Right atrium auricular region (tissue), 2 donors: ENCODE results near the gene NRBF2. TPM values are rescaled to one million over a fixed set of nuclear protein-coding genes. Genes with fewer than 3 reads are reported as not detected.

Source experiments
- DNase-seq: peaks from one replicate; pipeline ENCODE4 v3.0.0-alpha.2; 2019; ENCODE audit warnings: low spot score
- H3K27ac ChIP-seq, 2 donors: fragments of 200-600 bp; sonication (generic); 1 replicate in 1 of 2; 2 replicates in 1 of 2; pipeline ENCODE4 v1.5.1; 2016 to 2019
- H3K27me3 ChIP-seq, 2 donors: fragments of 200-600 bp; sonication (generic); one replicate each; pipeline versions ENCODE4 v1.5.1 to v1.6.0; 2017 to 2019
- H3K36me3 ChIP-seq: fragments of 200-600 bp; sonication (generic); one replicate; pipeline ENCODE4 v1.5.1; 2016
- H3K4me1 ChIP-seq, 2 donors: fragments of 200-600 bp; sonication (generic); one replicate each; pipeline versions ENCODE4 v1.5.1 to v1.6.0; 2017 to 2019
- H3K4me3 ChIP-seq, 2 donors: fragments of 200-600 bp; sonication (generic); 1 replicate in 1 of 2; 2 replicates in 1 of 2; pipeline ENCODE4 v1.5.1; 2017 to 2019; ENCODE audit warnings: mild to moderate bottlenecking in 1 of 2, moderate library complexity in 1 of 2
- H3K9me3 ChIP-seq, 2 donors: fragments of 200-600 bp; sonication (generic); one replicate each; pipeline ENCODE4 v1.5.1; 2019
- total RNA-seq, 2 donors: library from RNA; depleted of rRNA; stranded (reverse); fragments of >200 nt; gene quantifications; one replicate each; pipeline ENCODE4 v1.1.0, GENCODE V29; 2016
- TF ChIP-seq, protein P1 (sequence below), 2 donors: fragments of 200-600 bp; sonication (generic); IDR thresholded peaks; one replicate each; pipeline ENCODE4 v1.5.1; 2019; ENCODE audit warnings: antibody characterized with exemption in 2 of 2

NRBF2 gene
- total RNA-seq, 2 donors from 2014 or later = 7.8 to 10.6 TPM

DNA sequence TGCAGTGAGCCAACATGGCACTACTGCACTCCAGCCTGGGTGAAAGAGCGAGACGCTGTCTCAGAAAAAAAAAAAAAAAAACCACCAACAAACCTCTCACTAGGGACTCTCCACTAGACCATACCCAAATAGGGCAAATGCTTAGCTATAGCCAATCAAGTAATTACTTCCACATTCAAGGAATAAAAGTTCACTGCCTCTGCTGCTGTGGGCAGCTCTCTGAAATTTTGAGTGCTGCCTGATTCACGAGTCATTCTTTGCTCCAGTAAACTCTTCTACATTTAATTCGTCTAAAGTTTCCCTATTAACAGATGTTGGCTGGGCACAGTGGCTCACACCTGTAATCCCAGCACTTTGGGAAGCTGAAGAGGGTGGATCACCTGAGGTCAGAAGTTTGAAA is 4.7 kb upstream of the NRBF2 start:
- TF ChIP-seq, protein P1, sequence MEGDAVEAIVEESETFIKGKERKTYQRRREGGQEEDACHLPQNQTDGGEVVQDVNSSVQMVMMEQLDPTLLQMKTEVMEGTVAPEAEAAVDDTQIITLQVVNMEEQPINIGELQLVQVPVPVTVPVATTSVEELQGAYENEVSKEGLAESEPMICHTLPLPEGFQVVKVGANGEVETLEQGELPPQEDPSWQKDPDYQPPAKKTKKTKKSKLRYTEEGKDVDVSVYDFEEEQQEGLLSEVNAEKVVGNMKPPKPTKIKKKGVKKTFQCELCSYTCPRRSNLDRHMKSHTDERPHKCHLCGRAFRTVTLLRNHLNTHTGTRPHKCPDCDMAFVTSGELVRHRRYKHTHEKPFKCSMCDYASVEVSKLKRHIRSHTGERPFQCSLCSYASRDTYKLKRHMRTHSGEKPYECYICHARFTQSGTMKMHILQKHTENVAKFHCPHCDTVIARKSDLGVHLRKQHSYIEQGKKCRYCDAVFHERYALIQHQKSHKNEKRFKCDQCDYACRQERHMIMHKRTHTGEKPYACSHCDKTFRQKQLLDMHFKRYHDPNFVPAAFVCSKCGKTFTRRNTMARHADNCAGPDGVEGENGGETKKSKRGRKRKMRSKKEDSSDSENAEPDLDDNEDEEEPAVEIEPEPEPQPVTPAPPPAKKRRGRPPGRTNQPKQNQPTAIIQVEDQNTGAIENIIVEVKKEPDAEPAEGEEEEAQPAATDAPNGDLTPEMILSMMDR (IDR thresholded peaks at IDR 0.05) = no peak
- H3K36me3 ChIP-seq = no peaks in the 10 kb centered on the region
- peaks cover 0 to 5% of the 10 kb centered on the region in 2 donors for H3K4me1 ChIP-seq
- no peak overlapping the region for H3K4me3 ChIP-seq
- no peak for DNase-seq
- H3K27ac ChIP-seq = no peak overlapping the region
- no peaks in the 10 kb centered on the region for H3K27me3 ChIP-seq
- no peaks in the 10 kb centered on the region for H3K9me3 ChIP-seq

DNA sequence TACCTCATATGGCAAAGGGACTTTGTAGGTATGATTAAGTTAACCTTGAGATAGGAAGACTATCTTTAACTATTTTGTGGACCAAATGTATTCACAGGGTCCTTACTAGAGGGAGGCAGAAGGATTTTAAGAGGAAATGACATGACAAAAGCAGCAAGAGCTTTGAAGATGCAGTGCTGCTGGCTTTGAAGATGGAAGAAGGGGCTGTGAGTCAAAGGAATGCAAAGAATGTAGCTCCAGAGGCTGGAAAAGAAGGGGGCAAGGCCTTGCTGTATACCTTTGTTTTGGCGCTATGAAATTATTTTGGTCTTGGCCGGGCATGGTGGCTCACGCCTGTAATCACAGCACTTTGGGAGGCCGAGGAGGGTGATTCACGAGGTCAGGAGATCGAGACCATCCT is 3.2 kb upstream of the NRBF2 start:
- no peak for DNase-seq
- TF ChIP-seq, protein P1 (IDR thresholded peaks at IDR 0.05) = no peak
- Histone ChIP-seq H3K27ac (no peak overlapping the region), H3K4me1 (peaks cover 0 to 16% of the 10 kb centered on the region in 2 donors), H3K4me3 (no peak overlapping the region), H3K9me3 (no peaks in the 10 kb centered on the region), H3K27me3 (no peaks in the 10 kb centered on the region), H3K36me3 (no peaks in the 10 kb centered on the region)

DNA sequence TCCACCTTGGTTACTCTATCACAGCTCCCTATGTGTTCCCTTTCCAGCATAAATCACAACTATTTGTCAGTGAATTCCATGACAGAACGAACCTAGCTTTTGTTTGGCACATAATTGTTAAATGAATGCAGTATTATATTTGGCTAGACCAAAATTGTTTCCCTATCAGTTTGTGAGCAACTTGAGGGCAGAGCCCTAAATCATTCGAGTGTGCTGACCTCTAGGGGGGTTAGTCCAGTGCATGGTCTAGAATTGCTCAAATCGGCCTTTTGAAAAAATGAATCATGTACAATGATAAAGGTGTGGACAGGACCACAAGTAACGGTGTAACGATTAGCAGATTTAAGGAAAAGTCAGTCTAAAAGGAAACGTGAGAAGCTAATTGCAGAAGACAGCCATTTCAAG is 475 bp upstream of the NRBF2 start:
- DNase-seq = no peak
- no peaks in the 10 kb centered on the region for H3K36me3 ChIP-seq
- peaks cover 0 to 35% of the 10 kb centered on the region in 2 donors for H3K4me1 ChIP-seq
- H3K27ac ChIP-seq = peak overlapping the region; percentile 94 to 95
- no peaks in the 10 kb centered on the region for H3K27me3 ChIP-seq
- H3K4me3 ChIP-seq = peak overlapping the region; percentile 1 to 75
- H3K9me3 ChIP-seq = no peaks in the 10 kb centered on the region
- TF ChIP-seq, protein P1 (IDR thresholded peaks at IDR 0.05) = no peak

DNA sequence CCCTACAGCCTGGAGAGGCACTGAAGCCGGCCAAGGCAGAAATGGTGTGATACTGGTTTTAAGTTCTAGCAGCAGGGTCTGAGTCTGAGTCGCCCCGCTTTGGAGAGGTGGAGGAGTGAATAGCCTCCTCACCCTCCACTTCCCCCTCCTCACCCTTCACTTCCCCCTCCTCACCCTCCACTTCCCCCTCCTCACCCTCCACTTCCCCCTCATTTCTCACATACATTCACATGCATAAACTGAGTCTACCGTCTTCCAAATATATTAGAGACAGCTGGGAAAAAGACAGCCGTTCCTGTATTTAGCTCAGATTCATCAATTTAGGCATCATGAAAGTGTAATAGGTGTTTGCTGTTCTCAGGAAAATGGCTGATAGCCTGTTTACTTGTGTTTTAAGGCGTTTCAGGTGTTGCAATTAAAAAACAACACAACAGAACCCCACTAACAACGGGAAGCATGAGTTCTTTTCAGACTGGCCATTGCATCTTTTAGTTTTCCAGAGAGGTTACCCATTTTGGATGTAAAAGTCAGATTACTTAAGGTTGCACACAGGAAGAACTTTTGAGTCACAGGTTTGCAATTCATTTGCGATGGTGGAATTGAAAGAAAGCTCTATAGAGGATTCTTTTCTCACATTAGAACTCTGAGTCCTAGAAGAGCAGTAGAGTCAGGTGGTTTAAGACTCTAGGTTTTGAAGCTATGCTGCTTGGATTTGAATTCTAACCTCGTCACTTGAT is 861 bp downstream of the NRBF2 start:
- TF ChIP-seq, protein P1 (IDR thresholded peaks at IDR 0.05) = no peak
- H3K4me1 ChIP-seq = peaks cover 0 to 37% of the 10 kb centered on the region in 2 donors
- no peak for DNase-seq
- H3K27me3 ChIP-seq = no peaks in the 10 kb centered on the region
- peak overlapping the region; percentile 75 to 95 for H3K4me3 ChIP-seq
- no peaks in the 10 kb centered on the region for H3K36me3 ChIP-seq
- peak overlapping the region; percentile 94 to 95 for H3K27ac ChIP-seq
- no peaks in the 10 kb centered on the region for H3K9me3 ChIP-seq

DNA sequence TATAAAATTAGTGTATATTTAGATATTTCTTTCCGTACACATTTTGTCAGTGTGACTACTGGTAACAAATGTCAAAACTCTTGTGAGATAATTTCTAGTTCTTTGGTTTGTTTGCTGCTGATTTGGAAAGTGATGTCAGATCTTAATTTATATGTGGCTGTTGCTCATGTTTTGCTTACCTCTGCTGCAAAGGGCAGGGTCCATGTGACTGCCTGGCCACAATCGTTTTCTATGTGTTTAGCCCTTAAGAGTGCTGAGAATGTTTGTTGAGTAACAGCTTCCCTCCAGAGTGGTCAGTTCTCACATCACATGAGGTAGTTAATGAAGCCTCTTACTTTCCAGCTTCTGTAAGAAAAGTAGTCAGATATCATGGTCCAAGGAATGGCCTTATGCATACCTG is 4.2 kb downstream of the NRBF2 start:
- Histone ChIP-seq H3K9me3 (no peaks in the 10 kb centered on the region), H3K27ac (no peak overlapping the region), H3K27me3 (no peaks in the 10 kb centered on the region), H3K4me3 (no peak overlapping the region), H3K36me3 (no peaks in the 10 kb centered on the region), H3K4me1 (peaks cover 0 to 42% of the 10 kb centered on the region in 2 donors)
- TF ChIP-seq, protein P1 (IDR thresholded peaks at IDR 0.05) = no peak
- DNase-seq = no peak

DNA sequence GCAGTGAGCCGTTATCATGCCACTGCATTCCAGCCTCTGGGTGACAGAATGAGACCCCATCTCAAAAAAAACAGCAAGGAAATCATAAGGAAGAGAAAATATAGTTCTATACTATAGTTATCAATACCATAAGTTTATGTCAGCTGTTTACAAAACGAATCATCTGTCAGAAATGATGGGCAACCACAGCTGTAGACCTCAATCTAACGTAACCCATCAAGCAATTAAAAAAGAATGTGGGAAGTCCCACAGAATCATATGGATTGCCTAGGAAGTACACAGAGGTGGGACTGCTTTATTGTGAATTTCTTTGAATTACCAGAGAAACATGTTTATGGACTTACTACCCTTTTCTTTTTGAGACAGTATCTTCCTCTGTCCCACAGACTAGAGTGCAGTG is 6.9 kb downstream of the NRBF2 start:
- no peak overlapping the region for H3K4me3 ChIP-seq
- peaks cover 0 to 24% of the 10 kb centered on the region in 2 donors for H3K4me1 ChIP-seq

More for the DNA sequence above, 6.9 kb downstream of the NRBF2 start:
- H3K36me3 ChIP-seq = no peaks in the 10 kb centered on the region
- DNase-seq = no peak
- no peaks in the 10 kb centered on the region for H3K9me3 ChIP-seq
- TF ChIP-seq, protein P1 (IDR thresholded peaks at IDR 0.05) = no peak
- no peak overlapping the region for H3K27ac ChIP-seq
- H3K27me3 ChIP-seq = no peaks in the 10 kb centered on the region
